ENCODE data around the gene PLXNB1.

PLXNB1 gene

GRCh38 chr3:48353987-48354386 is 75.9 kb downstream of the PLXNB1 start:
- TF ChIP-seq SUZ12 (IDR thresholded peaks at IDR 0.05; ENCODE audit: extremely low read depth, insufficient read depth, insufficient read length), result no peak
- no peak for TF ChIP-seq ZNF274 (IDR thresholded peaks at IDR 0.05; ENCODE audit: low read depth, low read length)
- TF ChIP-seq YY1 (IDR thresholded peaks at IDR 0.05; ENCODE audit: insufficient read depth, insufficient read length), result no peak
- no peaks in the 10 kb centered on the region for H3K4me1 ChIP-seq (ENCODE audit: insufficient read depth, insufficient read length)
- H3K9ac ChIP-seq (ENCODE audit: insufficient read length, low read depth), result no peak overlapping the region
- H3K27me3 ChIP-seq (ENCODE audit: insufficient read depth, insufficient read length), result peaks cover 24% of the 10 kb centered on the region
- H3K4me3 ChIP-seq (ENCODE audit: insufficient read length, low read depth), result no peak overlapping the region
- no peaks in the 10 kb centered on the region for H3K36me3 ChIP-seq (ENCODE audit: insufficient read depth, insufficient read length, low read length)
- H3K9me3 ChIP-seq (ENCODE audit: insufficient read depth, low read length), result peaks cover 15% of the 10 kb centered on the region; the same call in 1 of the 2 replicates
- DNase-seq (ENCODE audit: low read depth, low spot score), result no peak

Measured in NT2/D1 (cell line).